WI38 (cell line): Measurements from ENCODE around the gene USP36.

Source experiments
- H3K4me3 ChIP-seq: 2 replicates; pipeline ENCODE4 v1.5.1; 2011; ENCODE audit warnings: low read depth, mild to moderate bottlenecking, control low read depth, low read length
- TF ChIP-seq, protein P1 (sequence below): IDR thresholded peaks from 2 replicates; pipeline ENCODE4 v1.5.1; 2012; ENCODE audit warnings: low read depth, mild to moderate bottlenecking, control low read depth, low read length

Gene USP36

DNA sequence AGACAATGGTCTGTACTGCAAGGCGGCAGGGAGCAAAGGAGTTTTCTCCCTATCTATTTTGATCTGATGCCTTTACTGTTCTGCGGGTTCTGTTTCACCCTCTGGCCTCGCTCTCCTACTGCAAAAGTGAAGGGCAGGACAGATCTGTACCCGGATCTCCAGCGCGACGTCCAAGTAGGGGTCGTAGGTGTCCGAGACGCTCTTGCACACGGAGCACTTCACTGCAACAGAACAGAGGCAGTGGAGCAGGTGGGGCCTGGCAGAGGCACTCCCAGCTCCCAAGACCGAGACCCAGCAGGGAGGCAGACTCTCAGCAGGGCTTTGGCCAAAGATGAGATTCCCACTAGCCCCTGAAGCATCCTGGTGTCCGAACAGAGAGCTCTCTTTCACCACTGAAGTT is 19.8 kb downstream of the USP36 start:
- no peak overlapping the region for H3K4me3 ChIP-seq
- TF ChIP-seq, protein P1, sequence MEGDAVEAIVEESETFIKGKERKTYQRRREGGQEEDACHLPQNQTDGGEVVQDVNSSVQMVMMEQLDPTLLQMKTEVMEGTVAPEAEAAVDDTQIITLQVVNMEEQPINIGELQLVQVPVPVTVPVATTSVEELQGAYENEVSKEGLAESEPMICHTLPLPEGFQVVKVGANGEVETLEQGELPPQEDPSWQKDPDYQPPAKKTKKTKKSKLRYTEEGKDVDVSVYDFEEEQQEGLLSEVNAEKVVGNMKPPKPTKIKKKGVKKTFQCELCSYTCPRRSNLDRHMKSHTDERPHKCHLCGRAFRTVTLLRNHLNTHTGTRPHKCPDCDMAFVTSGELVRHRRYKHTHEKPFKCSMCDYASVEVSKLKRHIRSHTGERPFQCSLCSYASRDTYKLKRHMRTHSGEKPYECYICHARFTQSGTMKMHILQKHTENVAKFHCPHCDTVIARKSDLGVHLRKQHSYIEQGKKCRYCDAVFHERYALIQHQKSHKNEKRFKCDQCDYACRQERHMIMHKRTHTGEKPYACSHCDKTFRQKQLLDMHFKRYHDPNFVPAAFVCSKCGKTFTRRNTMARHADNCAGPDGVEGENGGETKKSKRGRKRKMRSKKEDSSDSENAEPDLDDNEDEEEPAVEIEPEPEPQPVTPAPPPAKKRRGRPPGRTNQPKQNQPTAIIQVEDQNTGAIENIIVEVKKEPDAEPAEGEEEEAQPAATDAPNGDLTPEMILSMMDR: no peak

DNA sequence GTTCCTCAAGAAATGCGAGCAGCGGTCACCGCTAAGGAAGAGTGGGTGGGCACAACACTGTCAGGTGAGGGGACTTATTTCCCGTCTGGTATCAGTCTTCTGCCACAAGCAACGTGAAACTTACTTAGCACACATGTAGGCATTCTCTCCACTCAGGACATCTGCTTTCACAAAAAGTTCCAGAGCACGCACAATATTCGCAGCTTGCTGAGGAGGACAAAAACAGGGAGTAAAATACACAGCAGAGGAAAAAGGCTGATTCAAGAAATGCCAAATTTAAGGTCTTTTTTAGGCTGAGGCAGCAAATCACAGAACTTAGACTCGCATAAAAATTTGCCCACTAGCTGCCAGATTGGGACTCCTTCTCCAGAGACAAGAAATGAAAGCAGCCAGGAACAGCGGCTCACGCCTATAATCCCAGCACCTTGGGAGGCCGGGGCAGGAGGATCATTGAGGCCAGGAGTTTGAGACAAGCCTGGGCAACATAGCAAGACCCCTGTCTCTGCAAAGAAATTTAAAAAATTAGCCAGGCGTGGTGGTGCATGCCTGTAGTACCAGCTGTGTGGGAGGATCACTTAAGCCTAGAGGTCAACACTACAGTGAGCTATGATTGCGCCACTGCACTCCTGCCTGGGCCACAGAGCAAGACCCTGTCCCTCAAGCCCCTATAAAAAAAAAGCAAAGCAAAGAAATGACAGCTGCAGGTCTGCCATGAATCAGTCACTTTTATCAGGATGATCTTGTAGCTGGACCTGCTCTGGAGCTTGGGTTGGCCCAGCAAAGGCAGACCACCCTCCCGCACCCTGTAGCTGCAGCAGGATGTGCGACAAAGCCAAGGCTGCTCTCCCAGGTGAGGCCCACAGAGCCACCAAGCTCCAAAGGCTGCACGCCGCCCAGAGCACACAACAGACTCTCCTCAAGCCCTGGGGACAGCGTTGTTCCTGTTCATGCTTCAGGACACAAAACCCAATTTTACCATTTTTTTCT is 20.5 kb downstream of the USP36 start:
- no peak overlapping the region for H3K4me3 ChIP-seq
- TF ChIP-seq, protein P1: no peak

DNA sequence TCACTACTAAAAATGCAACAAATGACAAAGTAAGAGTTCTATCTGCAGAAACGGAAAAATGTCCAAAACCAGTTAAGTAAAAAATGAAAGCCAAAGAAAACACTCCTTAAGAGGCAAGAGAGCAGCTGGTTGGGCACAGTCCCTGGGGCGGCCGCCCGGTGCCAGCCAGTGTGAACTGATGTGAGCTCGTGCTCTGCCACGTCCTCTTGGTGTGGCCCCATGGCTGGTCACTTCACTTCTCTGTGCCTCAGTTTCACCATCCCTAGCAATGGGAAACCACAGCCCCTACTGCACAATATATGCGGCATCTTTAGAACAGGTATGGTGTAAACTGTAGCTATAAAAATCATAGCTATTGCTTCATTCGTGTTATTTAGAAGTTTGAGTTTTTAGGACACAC is 21.2 kb downstream of the USP36 start:
- TF ChIP-seq, protein P1: no peak
- no peak overlapping the region for H3K4me3 ChIP-seq

DNA sequence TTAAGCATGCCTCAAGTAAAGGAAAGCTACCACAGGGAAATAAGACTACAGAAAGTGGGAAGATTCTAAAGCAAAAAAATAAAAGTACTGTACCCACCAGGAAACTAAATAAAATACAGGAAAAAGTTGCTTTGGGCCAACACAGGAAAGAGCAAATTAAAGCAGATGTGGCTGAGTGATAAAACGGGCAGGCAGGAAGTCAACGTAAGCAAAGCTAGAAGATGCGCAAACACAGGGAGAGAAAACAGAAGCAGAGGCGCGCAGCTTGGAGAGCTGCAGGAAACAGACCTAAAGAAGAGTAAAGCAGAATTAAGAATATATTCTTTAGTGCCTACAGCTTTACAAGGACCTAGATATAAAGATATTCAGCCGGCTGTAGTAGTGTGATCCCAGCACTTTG is 21.7 kb downstream of the USP36 start:
- TF ChIP-seq, protein P1: no peak
- no peak overlapping the region for H3K4me3 ChIP-seq

DNA sequence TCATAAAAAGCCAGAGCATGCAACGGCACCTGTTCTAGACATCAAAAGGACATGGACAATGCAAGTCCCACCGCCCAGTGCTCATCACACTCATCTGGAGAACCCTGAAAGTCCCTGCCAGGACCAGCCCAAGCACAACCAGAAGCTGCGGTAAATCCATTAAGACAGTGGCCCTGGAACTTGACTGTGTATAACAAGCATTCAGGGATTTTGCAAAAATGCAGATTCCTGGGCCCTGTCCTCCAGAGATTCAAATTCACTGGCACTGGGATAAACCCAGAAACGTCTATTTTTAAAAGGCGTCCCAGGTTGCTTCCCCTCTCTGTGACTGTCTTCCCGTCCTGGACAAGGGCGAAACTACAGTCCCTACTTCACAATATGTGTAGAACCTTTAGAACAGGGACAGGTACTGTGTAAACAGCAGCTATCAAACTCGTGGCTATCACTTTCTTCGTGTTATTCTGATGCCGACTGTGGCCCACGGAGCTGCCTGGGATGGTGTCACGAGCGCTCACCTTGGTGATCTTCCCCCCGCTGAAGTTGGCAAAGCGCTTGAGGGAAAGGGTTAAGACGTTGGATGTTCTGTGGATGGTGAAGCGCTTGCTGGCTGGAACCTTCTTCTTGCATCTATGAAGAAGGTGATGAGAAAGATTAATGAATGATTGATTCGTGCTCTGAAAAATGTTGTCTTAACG is 22.3 kb downstream of the USP36 start:
- no peak overlapping the region for H3K4me3 ChIP-seq
- TF ChIP-seq, protein P1: no peak

DNA sequence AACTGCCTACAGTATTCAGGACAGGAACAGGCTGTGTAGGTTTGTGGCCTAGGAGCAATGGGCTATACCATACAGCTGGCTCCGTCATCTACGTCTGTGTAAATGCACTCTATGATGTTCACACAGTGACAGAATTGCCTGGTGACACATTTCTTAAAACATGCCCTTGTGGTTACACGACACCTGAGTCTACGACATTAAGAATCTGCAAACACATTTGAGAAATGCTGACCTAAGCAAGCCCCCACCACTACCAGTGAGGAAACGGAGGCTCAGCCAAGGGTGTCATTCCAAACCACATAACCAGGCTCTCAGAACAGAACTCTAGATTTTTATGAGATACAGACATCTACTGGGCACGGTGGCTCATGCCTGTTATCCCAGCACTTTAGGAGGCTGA is 23.5 kb downstream of the USP36 start:
- no peak overlapping the region for H3K4me3 ChIP-seq
- TF ChIP-seq, protein P1: no peak

DNA sequence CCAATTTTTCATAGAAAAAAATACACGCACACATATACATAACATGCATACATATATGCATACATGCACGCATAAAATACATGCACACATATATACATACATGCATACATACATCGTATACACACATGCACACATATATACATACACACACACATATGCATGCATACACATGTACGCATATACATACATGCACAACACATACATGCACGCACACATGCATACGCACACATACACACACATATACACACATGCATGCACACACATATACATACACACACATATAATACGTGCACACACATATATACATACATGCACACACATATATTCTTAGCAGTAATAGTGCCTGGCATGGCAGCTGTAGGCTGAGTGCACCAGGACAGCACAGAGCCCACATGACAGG is 24.9 kb downstream of the USP36 start:
- H3K4me3 ChIP-seq: no peak overlapping the region
- TF ChIP-seq, protein P1: no peak
